Ishikawa (cell line): Measurements from ENCODE around the gene CRB3.

Experiments
- CEBPB ChIP-seq: IDR thresholded peaks from 2 replicates; pipeline ENCODE4 v1.6.1; 2012
- CREB1 ChIP-seq: IDR thresholded peaks from 2 replicates; pipeline ENCODE4 v1.6.1; 2012; ENCODE audit warnings: low read depth
- EGR1 ChIP-seq: IDR thresholded peaks from 2 replicates; pipeline ENCODE4 v1.6.1; 2012
- EP300 ChIP-seq: IDR thresholded peaks from 2 replicates; pipeline ENCODE4 v1.6.1; 2012; ENCODE audit warnings: borderline replicate concordance
- FOXM1 ChIP-seq: IDR thresholded peaks from 2 replicates; pipeline ENCODE4 v1.6.1; 2012; ENCODE audit warnings: low read depth, borderline replicate concordance
- NFIC ChIP-seq: IDR thresholded peaks from 2 replicates; pipeline ENCODE4 v1.6.1; 2012
- RAD21 ChIP-seq: IDR thresholded peaks from 2 replicates; pipeline ENCODE4 v1.6.1; 2012; ENCODE audit warnings: low read depth
- REST ChIP-seq: IDR thresholded peaks from 2 replicates; pipeline ENCODE4 v1.6.1; 2012; ENCODE audit warnings: low read depth, mild to moderate bottlenecking
- TAF1 ChIP-seq: IDR thresholded peaks from 2 replicates; pipeline ENCODE4 v1.6.1; 2012; ENCODE audit warnings: low read depth, mild to moderate bottlenecking
- TCF12 ChIP-seq: IDR thresholded peaks from 2 replicates; pipeline ENCODE4 v1.6.1; 2012; ENCODE audit warnings: low read depth
- TEAD4 ChIP-seq: IDR thresholded peaks from 2 replicates; pipeline ENCODE4 v1.6.1; 2012
- YY1 ChIP-seq: IDR thresholded peaks from 2 replicates; pipeline ENCODE4 v1.6.1; 2012; ENCODE audit warnings: low read depth
- ZBTB7A ChIP-seq: IDR thresholded peaks from 2 replicates; pipeline ENCODE4 v1.6.1; 2012; ENCODE audit warnings: low read depth
- TF ChIP-seq, protein P1 (sequence below): IDR thresholded peaks from 2 replicates; pipeline ENCODE4 v1.6.1; 2012

DNA sequence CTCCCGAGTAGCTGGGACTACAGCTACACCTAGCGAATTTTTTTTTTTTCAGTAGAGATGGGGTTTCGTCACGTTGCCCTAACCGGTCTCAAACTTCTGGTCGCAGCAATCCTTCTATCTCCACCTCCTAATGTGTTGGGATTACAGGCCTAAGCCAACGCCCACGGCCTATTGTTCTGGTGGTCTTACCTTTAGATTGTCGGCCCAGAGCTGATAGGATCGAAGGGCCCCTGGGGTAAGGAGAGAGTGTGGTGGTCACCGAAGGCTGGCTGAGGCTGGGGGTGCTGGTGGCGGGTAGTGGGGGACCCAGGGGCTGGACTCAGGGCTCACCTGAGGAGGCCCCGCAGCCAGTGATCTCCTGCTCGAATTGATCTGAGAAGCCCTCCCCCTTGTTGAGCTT is 7.0 kb downstream of the CRB3 start:
- TF ChIP-seq REST (no peak), EGR1 (no peak), EP300 (no peak), TEAD4 (no peak), ZBTB7A (no peak), YY1 (no peak), TCF12 (no peak), RAD21 (no peak), CEBPB (no peak), TAF1 (no peak), FOXM1 (no peak), NFIC (no peak), CREB1 (no peak)
- TF ChIP-seq, protein P1, sequence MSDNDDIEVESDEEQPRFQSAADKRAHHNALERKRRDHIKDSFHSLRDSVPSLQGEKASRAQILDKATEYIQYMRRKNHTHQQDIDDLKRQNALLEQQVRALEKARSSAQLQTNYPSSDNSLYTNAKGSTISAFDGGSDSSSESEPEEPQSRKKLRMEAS, result no peak
